Urothelium cell line (cell line): ENCODE measurements around the gene TMIGD2.
"Not testable (repeated sequence)": the region's sequence is repeated elsewhere in the genome, so short reads cannot be mapped to it uniquely, and the experiment has no call there.

ENCODE experiments used
- DNase-seq: peaks from one replicate; pipeline ENCODE4 v3.0.0; 2011; ENCODE audit warnings: low spot score, mixed read lengths
- FAIRE-seq: peaks from 2 replicates; lab custom pipeline; 2011; peaks lifted over from hg19 to GRCh38; lab: Jason Lieb, UNC

The TMIGD2 gene

GRCh38 chr19:4297901-4298809 lies 4.0 kb downstream of the TMIGD2 start:
- FAIRE-seq (no peak), DNase-seq (no peak)

DNA sequence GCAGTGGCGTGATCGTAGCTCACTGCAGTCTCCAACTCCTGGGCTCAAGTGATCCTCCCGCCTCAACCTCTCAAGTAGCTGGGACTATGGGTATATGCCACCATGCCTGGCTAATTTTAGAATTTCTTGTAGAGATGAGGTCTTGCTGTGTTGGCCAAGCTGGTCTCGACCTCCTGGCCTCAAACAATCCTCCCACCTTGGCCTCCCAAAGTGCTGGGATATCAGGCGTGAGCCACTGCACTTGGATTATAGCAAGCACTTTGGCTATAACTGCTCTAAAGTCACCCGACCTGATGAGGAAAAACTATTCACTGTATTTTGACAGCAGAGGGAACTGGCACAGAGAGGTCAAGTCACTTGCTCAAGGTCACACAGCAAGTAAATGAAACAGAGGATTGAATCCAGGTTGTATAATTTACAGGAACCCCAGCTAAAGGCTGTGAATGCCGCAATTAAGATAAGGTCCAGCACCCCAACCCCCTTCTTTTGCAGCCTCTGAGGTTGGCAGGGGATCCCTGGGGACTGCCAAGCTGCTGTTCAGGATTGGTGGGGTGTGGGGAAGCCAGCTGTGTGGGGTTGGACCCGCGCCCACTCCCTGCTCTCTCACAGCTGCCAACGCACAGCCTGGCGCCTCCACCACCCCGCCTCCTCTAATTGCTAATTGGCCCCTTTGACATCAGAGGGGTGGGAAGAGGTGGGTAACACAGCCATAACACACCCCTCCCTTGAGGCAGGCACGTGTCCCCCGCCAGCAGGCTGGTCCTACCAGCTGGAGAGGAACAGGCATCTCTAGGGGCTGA lies 6.0 kb downstream of the TMIGD2 start:
- no peak for DNase-seq
- no peak for FAIRE-seq

GRCh38 chr19:4294389-4294788 lies 7.8 kb downstream of the TMIGD2 start:
- no peak for FAIRE-seq
- no peak for DNase-seq

GRCh38 chr19:4292515-4292914 lies 9.7 kb downstream of the TMIGD2 start:
- FAIRE-seq (no peak), DNase-seq (no peak)

GRCh38 chr19:4291184-4291732 lies 10.9 kb downstream of the TMIGD2 start:
- FAIRE-seq, result no peak
- DNase-seq, result no peak

- DNase-seq (no peak), FAIRE-seq (no peak)
Measured at GRCh38 chr19:4288091-4288777, 14.0 kb downstream of the TMIGD2 start.

- FAIRE-seq, result not testable (repeated sequence)
Measured at GRCh38 chr19:4286141-4286540, 16.0 kb downstream of the TMIGD2 start.

GRCh38 chr19:4284974-4285373 lies 17.2 kb downstream of the TMIGD2 start:
- no peak for FAIRE-seq
- no peak for DNase-seq

More at GRCh38 chr19:4286141-4286540, 16.0 kb downstream of the TMIGD2 start:
- DNase-seq, result not testable (repeated sequence)

DNA sequence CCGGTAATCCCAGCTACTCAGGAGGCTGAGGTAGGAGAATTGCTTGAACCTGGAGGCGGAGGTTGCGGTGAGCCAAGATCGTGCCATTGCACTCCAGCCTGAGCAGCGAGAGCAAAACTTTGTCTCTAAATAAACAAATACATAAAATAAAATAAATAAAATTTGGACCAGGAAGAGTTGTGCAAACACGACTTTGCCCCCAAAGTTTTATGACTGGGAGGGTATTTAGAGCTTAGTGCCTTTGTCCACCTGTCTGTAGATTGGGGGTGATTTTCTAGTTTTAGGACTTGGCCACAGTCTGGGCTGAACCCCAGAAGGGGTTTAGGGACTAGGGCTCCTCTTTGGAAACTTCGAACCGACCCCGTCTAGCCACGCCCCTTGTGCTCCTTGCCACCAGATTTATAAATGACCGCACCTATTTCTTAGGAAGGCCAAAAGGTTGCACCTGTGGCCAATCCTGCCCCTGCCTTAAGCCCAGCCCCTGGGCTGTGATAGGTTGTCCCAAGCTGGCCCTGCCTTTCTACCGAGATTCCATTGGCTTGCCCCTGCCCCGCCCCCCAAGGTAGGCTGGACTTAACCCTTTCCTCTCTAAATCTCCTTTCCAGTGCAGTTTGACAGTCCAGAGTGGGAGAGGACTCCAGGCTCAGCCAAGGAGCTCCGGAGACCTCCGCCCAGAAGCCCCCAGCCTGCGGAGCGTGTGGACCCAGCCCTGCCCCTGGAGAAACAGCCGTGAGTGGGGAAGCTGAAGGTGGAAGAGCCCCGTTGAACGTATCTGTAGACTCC lies 17.8 kb downstream of the TMIGD2 start:
- no peak for DNase-seq
- no peak for FAIRE-seq

- FAIRE-seq, result no peak
Measured at GRCh38 chr19:4279530-4280422, 22.4 kb downstream of the TMIGD2 start.

GRCh38 chr19:4279267-4279529 lies 23.0 kb downstream of the TMIGD2 start:
- DNase-seq (no peak), FAIRE-seq (no peak)

More at GRCh38 chr19:4279530-4280422, 22.4 kb downstream of the TMIGD2 start:
- no peak for DNase-seq

GRCh38 chr19:4278419-4279266 lies 23.5 kb downstream of the TMIGD2 start, which contains the start of gene SHD:
TSS of gene SHD (plus strand) at chr19:4279266. CDS start at chr19:4280064, 798 bp downstream.
- FAIRE-seq (no peak), DNase-seq (no peak)

GRCh38 chr19:4278010-4278409 lies 24.2 kb downstream of the TMIGD2 start:
- FAIRE-seq (no peak), DNase-seq (no peak)

GRCh38 chr19:4277191-4277696 lies 24.9 kb downstream of the TMIGD2 start:
- FAIRE-seq (no peak), DNase-seq (no peak)

GRCh38 chr19:4274321-4274686 lies 27.9 kb downstream of the TMIGD2 start:
- not testable (repeated sequence) for DNase-seq, FAIRE-seq

GRCh38 chr19:4272894-4273293 lies 29.3 kb downstream of the TMIGD2 start:
- FAIRE-seq (no peak), DNase-seq (no peak)

DNA sequence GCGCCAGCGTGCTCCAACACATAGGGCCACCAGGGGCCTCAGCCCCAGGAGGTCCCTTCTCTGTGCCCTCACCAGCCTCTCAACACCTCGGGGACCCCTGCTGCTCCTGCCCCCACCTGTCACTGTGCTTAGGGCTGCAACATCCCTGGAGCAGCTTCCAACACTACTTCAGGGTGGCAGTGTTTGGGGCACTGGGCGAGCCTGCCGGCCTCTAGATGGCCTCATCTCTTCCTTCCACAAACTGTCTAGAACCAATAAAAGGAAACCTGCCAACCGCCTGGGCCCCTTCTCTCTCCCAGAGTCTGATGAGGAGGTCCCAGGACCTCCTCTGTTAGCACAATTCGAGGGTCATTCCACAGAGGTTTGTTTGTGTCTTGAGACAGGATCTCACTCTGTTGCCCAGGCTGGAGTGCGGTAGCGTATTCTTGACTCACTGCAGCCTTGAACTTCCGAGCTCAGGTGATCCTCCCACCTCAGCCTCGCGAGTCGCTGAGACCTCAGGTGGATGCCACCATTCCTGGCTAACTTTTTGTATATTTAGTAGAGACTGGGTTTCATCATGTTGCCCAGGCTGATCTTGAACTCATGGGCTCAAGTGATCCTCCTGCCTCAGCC lies 33.3 kb downstream of the TMIGD2 start:
- FAIRE-seq, result no peak
- no peak for DNase-seq
